HEK293 (cell line): ENCODE data around the gene GUK1.

Source experiments
- CTCF ChIA-PET: fragments of 350-600 bp; formaldehyde crosslinking; extraction: SDS; loops from one replicate; lab custom pipeline; 2021; ENCODE audit warnings: antibody characterized with exemption; lab: Yijun Ruan, JAX
- POLR2A ChIA-PET: fragments of 300-600 bp; formaldehyde crosslinking; extraction: SDS; loops from one replicate; lab custom pipeline; 2020; ENCODE audit warnings: antibody characterized with exemption, inconsistent platforms; lab: Yijun Ruan, JAX
- H3K27ac ChIP-seq: fragments of 200-500 bp; sonication (Bioruptor generic); 2 replicates; pipeline ENCODE4 v1.5.1; 2014; ENCODE audit warnings: low read depth, low read length, control low read depth, inconsistent platforms; ENCODE audit errors: extremely low read depth
- H3K36me3 ChIP-seq, 2 experiments: fragments of 200-500 bp in 1 of 2; sonication (Bioruptor generic) in 1 of 2; 1 replicate in 1 of 2; 2 replicates in 1 of 2; pipeline ENCODE4 v1.5.1; 2014 to 2017; ENCODE audit warnings: inconsistent platforms in 2 of 2, low read length in 2 of 2; ENCODE audit not compliant: control insufficient read depth in 2 of 2, insufficient read depth in 1 of 2
- H3K4me1 ChIP-seq: fragments of 200-500 bp; sonication (Bioruptor generic); 2 replicates; pipeline ENCODE4 v1.5.1; 2014; ENCODE audit warnings: mild to moderate bottlenecking, low read length, inconsistent platforms; ENCODE audit not compliant: control insufficient read depth, insufficient read depth
- H3K4me3 ChIP-seq: 2 replicates; pipeline ENCODE4 v1.5.1; 2011; ENCODE audit warnings: low read depth, mild to moderate bottlenecking, control low read depth, low read length, moderate library complexity
- H3K9me3 ChIP-seq: fragments of 200-500 bp; sonication (Bioruptor generic); 2 replicates; pipeline ENCODE4 v1.5.1; 2014; ENCODE audit warnings: low read depth, low read length, inconsistent platforms; ENCODE audit not compliant: control insufficient read depth, insufficient read depth
- KLF1 ChIP-seq: fragments of 450-650 bp; formaldehyde crosslinking; IDR thresholded peaks from 2 replicates; pipeline ENCODE4 v1.5.1; 2016; ENCODE audit warnings: missing biosample characterization, missing genetic modification characterization
- SP3 ChIP-seq: fragments of 450-650 bp; formaldehyde crosslinking; IDR thresholded peaks from 2 replicates; pipeline ENCODE4 v1.5.1; 2016; ENCODE audit warnings: missing biosample characterization, missing genetic modification characterization
- ZBTB48 ChIP-seq: fragments of 450-650 bp; formaldehyde crosslinking; IDR thresholded peaks from 2 replicates; pipeline ENCODE4 v1.5.1; 2016; ENCODE audit warnings: missing biosample characterization, missing genetic modification characterization
- ZFP3 ChIP-seq: fragments of 450-650 bp; formaldehyde crosslinking; IDR thresholded peaks from 2 replicates; pipeline ENCODE4 v1.5.1; 2016; ENCODE audit warnings: low read depth, missing biosample characterization, missing genetic modification characterization
- ZNF132 ChIP-seq: fragments of 450-650 bp; formaldehyde crosslinking; IDR thresholded peaks from 2 replicates; pipeline ENCODE4 v1.5.1; 2017; ENCODE audit warnings: missing biosample characterization, missing genetic modification characterization, borderline replicate concordance
- ZNF133 ChIP-seq: fragments of 450-650 bp; formaldehyde crosslinking; IDR thresholded peaks from 2 replicates; pipeline ENCODE4 v1.5.1; 2016; ENCODE audit warnings: missing biosample characterization, missing genetic modification characterization
- ZNF146 ChIP-seq: fragments of 450-650 bp; formaldehyde crosslinking; IDR thresholded peaks from 2 replicates; pipeline ENCODE4 v1.5.1; 2016; ENCODE audit warnings: missing biosample characterization, missing genetic modification characterization
- ZNF248 ChIP-seq: fragments of 450-650 bp; formaldehyde crosslinking; IDR thresholded peaks from 2 replicates; pipeline ENCODE4 v1.5.1; 2017; ENCODE audit warnings: missing biosample characterization, missing genetic modification characterization
- ZNF404 ChIP-seq: fragments of 450-650 bp; formaldehyde crosslinking; IDR thresholded peaks from 2 replicates; pipeline ENCODE4 v1.5.1; 2017; ENCODE audit warnings: missing biosample characterization, missing genetic modification characterization
- ZNF510 ChIP-seq: fragments of 450-650 bp; formaldehyde crosslinking; IDR thresholded peaks from 2 replicates; pipeline ENCODE4 v1.5.1; 2018; ENCODE audit warnings: mild to moderate bottlenecking, missing genetic modification characterization, missing biosample characterization; ENCODE audit not compliant: insufficient replicate concordance
- ZNF548 ChIP-seq: fragments of 450-650 bp; formaldehyde crosslinking; IDR thresholded peaks from 2 replicates; pipeline ENCODE4 v1.5.1; 2016; ENCODE audit warnings: missing biosample characterization, missing genetic modification characterization
- ZNF785 ChIP-seq: fragments of 450-650 bp; formaldehyde crosslinking; IDR thresholded peaks from 2 replicates; pipeline ENCODE4 v1.5.1; 2016; ENCODE audit warnings: missing biosample characterization, missing genetic modification characterization
- TF ChIP-seq, protein P1 (sequence below): fragments of 450-650 bp; formaldehyde crosslinking; IDR thresholded peaks from 2 replicates; pipeline ENCODE4 v1.5.1; 2016; ENCODE audit warnings: missing biosample characterization, missing genetic modification characterization, borderline replicate concordance
- TF ChIP-seq, protein P2 (sequence below): fragments of 450-650 bp; formaldehyde crosslinking; IDR thresholded peaks from 2 replicates; pipeline ENCODE4 v1.5.1; 2016; ENCODE audit warnings: missing biosample characterization, missing genetic modification characterization, low read depth
- TF ChIP-seq, protein P3 (sequence below): fragments of 450-650 bp; formaldehyde crosslinking; IDR thresholded peaks from 2 replicates; pipeline ENCODE4; 2016; ENCODE audit warnings: missing biosample characterization, missing genetic modification characterization
- TF ChIP-seq, protein P4 (sequence below): fragments of 450-650 bp; formaldehyde crosslinking; IDR thresholded peaks from 2 replicates; pipeline ENCODE4 v1.5.1; 2016; ENCODE audit warnings: missing biosample characterization, missing genetic modification characterization
- TF ChIP-seq, protein P5 (sequence below): fragments of 450-650 bp; formaldehyde crosslinking; IDR thresholded peaks from 2 replicates; pipeline ENCODE4 v1.5.1; 2016; ENCODE audit warnings: missing biosample characterization, missing genetic modification characterization
- TF ChIP-seq, protein P6 (sequence below): fragments of 450-650 bp; formaldehyde crosslinking; IDR thresholded peaks from 2 replicates; pipeline ENCODE4 v1.5.1; 2017; ENCODE audit warnings: missing biosample characterization, missing genetic modification characterization
- TF ChIP-seq, protein P7 (sequence below): fragments of 450-650 bp; formaldehyde crosslinking; IDR thresholded peaks from 2 replicates; pipeline ENCODE4 v1.5.1; 2016; ENCODE audit warnings: missing biosample characterization, missing genetic modification characterization, borderline replicate concordance

The GUK1 gene

DNA sequence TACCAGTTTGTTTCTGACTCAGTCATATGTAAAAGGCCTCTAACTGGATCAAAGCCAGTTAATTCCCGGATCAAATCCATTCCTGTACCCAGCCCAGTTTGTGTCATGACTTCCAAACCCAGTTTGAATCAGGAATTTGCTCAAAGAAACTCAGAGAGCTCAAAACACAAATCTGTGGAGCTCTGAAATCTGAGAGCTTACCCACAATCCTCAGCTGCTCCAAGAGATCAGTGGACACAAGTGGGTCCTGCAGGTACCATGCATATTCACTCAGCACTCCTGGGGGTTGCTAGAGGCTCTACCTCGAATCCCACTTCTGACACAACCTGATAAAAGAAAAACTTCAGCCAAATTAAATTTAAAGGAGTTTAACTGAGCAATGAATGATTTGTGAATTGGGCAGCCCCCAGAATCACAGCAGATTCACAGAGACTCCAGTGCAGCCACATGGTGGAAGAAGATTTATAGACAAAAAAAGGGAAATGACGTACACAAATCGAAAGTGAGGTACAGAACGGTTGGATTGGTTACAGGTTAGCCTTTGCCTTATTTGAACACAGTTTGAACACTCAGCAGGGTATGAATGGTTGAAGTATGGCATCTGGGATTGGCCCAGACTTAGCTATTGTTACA lies 19.1 kb upstream of the GUK1 start (continued):
- TF ChIP-seq, protein P1, sequence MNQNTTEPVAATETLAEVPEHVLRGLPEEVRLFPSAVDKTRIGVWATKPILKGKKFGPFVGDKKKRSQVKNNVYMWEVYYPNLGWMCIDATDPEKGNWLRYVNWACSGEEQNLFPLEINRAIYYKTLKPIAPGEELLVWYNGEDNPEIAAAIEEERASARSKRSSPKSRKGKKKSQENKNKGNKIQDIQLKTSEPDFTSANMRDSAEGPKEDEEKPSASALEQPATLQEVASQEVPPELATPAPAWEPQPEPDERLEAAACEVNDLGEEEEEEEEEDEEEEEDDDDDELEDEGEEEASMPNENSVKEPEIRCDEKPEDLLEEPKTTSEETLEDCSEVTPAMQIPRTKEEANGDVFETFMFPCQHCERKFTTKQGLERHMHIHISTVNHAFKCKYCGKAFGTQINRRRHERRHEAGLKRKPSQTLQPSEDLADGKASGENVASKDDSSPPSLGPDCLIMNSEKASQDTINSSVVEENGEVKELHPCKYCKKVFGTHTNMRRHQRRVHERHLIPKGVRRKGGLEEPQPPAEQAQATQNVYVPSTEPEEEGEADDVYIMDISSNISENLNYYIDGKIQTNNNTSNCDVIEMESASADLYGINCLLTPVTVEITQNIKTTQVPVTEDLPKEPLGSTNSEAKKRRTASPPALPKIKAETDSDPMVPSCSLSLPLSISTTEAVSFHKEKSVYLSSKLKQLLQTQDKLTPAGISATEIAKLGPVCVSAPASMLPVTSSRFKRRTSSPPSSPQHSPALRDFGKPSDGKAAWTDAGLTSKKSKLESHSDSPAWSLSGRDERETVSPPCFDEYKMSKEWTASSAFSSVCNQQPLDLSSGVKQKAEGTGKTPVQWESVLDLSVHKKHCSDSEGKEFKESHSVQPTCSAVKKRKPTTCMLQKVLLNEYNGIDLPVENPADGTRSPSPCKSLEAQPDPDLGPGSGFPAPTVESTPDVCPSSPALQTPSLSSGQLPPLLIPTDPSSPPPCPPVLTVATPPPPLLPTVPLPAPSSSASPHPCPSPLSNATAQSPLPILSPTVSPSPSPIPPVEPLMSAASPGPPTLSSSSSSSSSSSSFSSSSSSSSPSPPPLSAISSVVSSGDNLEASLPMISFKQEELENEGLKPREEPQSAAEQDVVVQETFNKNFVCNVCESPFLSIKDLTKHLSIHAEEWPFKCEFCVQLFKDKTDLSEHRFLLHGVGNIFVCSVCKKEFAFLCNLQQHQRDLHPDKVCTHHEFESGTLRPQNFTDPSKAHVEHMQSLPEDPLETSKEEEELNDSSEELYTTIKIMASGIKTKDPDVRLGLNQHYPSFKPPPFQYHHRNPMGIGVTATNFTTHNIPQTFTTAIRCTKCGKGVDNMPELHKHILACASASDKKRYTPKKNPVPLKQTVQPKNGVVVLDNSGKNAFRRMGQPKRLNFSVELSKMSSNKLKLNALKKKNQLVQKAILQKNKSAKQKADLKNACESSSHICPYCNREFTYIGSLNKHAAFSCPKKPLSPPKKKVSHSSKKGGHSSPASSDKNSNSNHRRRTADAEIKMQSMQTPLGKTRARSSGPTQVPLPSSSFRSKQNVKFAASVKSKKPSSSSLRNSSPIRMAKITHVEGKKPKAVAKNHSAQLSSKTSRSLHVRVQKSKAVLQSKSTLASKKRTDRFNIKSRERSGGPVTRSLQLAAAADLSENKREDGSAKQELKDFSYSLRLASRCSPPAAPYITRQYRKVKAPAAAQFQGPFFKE (tag by site-specific recombination), result no peak
- TF ChIP-seq SP3 (tag by site-specific recombination) (no peak), ZNF133 (tag by site-specific recombination) (no peak), KLF1 (tag by site-specific recombination) (no peak), ZNF404 (tag by site-specific recombination) (no peak), ZNF132 (tag by site-specific recombination) (no peak), ZNF248 (no peak), ZNF785 (tag by site-specific recombination) (no peak), ZFP3 (tag by site-specific recombination) (no peak)
- TF ChIP-seq, protein P2, sequence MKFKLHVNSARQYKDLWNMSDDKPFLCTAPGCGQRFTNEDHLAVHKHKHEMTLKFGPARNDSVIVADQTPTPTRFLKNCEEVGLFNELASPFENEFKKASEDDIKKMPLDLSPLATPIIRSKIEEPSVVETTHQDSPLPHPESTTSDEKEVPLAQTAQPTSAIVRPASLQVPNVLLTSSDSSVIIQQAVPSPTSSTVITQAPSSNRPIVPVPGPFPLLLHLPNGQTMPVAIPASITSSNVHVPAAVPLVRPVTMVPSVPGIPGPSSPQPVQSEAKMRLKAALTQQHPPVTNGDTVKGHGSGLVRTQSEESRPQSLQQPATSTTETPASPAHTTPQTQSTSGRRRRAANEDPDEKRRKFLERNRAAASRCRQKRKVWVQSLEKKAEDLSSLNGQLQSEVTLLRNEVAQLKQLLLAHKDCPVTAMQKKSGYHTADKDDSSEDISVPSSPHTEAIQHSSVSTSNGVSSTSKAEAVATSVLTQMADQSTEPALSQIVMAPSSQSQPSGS (tag by site-specific recombination), result no peak
- TF ChIP-seq, protein P3, sequence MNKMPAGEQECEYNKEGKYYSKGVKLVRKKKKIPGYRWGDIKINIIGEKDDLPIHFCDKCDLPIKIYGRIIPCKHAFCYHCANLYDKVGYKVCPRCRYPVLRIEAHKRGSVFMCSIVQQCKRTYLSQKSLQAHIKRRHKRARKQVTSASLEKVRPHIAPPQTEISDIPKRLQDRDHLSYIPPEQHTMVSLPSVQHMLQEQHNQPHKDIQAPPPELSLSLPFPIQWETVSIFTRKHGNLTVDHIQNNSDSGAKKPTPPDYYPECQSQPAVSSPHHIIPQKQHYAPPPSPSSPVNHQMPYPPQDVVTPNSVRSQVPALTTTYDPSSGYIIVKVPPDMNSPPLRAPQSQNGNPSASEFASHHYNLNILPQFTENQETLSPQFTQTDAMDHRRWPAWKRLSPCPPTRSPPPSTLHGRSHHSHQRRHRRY (tag by site-specific recombination), result no peak

DNA sequence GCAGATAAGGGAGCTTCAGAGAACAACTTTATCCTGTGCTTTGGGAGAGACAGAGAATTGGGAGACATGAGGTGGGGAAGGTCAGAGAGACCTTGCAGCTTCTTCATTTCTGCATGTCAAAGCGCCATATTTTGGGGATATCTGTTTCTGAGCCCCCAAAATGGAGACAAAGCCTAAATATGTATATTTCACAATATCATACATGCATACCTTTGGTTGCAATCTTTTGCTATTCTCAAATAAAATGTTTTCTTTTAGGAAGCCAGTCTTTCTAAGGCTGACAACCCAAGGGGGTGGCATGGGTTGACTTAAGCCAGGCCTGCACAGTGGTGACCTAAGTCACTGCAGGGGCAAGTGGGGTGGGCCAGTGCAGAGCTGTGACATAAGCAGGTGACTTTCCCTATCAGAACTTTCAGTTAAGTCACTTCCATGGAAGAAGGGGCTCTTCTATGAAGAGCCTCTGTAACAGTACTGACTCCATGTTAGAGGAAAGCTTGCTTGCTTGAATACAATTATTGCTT lies 17.1 kb upstream of the GUK1 start:
- CTCF ChIA-PET, result interaction anchor here (1.1 to 4.6 kb wide), 4 partner anchors 9 to 378 kb away, joined by 4 to 36 read pairs (median 5); no protein-coding TSS in a partner anchor
- H3K4me3 ChIP-seq, result no peak overlapping the region
- no peak for TF ChIP-seq ZBTB48 (tag by site-specific recombination)
- TF ChIP-seq ZNF510, result no peak
- TF ChIP-seq, protein P2 (tag by site-specific recombination), result no peak
- TF ChIP-seq, protein P4, sequence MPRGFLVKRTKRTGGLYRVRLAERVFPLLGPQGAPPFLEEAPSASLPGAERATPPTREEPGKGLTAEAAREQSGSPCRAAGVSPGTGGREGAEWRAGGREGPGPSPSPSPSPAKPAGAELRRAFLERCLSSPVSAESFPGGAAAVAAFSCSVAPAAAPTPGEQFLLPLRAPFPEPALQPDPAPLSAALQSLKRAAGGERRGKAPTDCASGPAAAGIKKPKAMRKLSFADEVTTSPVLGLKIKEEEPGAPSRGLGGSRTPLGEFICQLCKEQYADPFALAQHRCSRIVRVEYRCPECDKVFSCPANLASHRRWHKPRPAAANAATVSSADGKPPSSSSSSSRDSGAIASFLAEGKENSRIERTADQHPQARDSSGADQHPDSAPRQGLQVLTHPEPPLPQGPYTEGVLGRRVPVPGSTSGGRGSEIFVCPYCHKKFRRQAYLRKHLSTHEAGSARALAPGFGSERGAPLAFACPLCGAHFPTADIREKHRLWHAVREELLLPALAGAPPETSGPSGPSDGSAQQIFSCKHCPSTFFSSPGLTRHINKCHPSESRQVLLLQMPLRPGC (tag by site-specific recombination), result no peak
- TF ChIP-seq, protein P5, sequence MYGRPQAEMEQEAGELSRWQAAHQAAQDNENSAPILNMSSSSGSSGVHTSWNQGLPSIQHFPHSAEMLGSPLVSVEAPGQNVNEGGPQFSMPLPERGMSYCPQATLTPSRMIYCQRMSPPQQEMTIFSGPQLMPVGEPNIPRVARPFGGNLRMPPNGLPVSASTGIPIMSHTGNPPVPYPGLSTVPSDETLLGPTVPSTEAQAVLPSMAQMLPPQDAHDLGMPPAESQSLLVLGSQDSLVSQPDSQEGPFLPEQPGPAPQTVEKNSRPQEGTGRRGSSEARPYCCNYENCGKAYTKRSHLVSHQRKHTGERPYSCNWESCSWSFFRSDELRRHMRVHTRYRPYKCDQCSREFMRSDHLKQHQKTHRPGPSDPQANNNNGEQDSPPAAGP (tag by site-specific recombination), result no peak
- TF ChIP-seq ZNF146, result no peak
- TF ChIP-seq ZNF548 (tag by site-specific recombination), result no peak
- TF ChIP-seq, protein P6, sequence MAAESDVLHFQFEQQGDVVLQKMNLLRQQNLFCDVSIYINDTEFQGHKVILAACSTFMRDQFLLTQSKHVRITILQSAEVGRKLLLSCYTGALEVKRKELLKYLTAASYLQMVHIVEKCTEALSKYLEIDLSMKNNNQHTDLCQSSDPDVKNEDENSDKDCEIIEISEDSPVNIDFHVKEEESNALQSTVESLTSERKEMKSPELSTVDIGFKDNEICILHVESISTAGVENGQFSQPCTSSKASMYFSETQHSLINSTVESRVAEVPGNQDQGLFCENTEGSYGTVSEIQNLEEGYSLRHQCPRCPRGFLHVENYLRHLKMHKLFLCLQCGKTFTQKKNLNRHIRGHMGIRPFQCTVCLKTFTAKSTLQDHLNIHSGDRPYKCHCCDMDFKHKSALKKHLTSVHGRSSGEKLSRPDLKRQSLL (tag by site-specific recombination), result no peak
- TF ChIP-seq, protein P7, sequence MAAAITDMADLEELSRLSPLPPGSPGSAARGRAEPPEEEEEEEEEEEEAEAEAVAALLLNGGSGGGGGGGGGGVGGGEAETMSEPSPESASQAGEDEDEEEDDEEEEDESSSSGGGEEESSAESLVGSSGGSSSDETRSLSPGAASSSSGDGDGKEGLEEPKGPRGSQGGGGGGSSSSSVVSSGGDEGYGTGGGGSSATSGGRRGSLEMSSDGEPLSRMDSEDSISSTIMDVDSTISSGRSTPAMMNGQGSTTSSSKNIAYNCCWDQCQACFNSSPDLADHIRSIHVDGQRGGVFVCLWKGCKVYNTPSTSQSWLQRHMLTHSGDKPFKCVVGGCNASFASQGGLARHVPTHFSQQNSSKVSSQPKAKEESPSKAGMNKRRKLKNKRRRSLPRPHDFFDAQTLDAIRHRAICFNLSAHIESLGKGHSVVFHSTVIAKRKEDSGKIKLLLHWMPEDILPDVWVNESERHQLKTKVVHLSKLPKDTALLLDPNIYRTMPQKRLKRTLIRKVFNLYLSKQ (tag by site-specific recombination), result no peak

More for the DNA sequence above, 17.1 kb upstream of the GUK1 start:
- POLR2A ChIA-PET, result interaction anchor here (0.8 to 1.6 kb wide), 2 partner anchors 16 to 42 kb away, joined by 4 to 5 read pairs; partner anchors contain the start of gene IBA57
- Histone ChIP-seq H3K27ac (no peak overlapping the region), H3K36me3 (no peaks in the 10 kb centered on the region), H3K4me1 (no peaks in the 10 kb centered on the region), H3K9me3 (no peaks in the 10 kb centered on the region)
